HG02852 (cell line): Measurements from ENCODE around the gene ADAMTS13.

ENCODE experiments used
- ATAC-seq: cut with Tn5 transposase; IDR thresholded peaks from one replicate; pipeline ENCODE4 v1.9.1; 2021; ENCODE audit warnings: mild to moderate bottlenecking, moderate library complexity; ENCODE audit not compliant: unreplicated experiment

Gene ADAMTS13

GRCh38 chr9:133488686-133489252, 66.6 kb downstream of the ADAMTS13 start:
- no peak for ATAC-seq

DNA sequence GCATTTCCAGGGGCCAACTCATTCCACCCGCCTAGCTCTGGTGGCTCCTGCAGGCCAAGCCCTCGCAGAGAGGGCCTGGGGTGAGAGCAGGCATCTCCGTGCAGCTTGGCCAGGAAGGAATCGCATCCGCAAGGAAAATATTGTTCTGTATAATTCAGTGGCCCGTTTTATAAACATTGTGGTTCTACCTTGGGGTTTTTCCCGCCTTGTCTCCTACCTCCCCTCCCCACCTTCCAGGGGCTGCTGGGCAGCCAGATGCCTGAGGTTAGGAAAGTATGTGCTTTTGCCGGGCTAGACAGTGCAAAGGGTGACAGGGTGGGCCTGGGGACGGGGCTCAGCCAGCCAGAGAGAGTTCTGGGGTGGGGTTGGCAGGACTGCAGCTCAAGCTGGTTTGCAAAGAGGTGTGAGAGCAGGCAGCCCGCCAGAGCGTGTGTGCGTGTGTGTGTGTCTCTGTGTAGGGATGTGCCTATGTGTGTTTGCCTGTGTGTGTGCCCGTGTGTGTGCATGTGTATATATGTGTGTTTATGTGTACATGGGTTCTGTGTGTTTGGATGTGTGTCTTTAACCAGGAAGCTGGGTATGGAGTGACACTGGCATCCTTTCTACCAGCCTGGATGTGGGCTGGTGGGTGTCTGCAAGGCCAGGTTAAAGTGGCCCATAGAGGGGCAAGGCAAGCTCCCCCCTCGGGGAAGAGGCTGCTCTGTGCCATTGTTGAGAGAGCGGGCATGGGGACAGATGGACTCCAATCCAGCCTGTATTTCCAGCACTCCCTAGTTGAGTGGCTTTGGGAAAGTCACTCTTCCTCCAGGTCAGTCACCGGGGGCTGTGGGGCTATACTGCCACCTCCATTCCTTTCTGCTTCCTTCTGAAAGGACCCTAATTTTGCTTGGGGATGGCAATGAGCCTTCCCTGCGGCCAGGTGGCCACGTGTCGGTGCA, 67.4 kb downstream of the ADAMTS13 start:
- no peak for ATAC-seq

GRCh38 chr9:133490201-133490681, 68.1 kb downstream of the ADAMTS13 start:
- ATAC-seq = no peak

- ATAC-seq = no peak
Observed at GRCh38 chr9:133490865-133491655, 68.9 kb downstream of the ADAMTS13 start.

DNA sequence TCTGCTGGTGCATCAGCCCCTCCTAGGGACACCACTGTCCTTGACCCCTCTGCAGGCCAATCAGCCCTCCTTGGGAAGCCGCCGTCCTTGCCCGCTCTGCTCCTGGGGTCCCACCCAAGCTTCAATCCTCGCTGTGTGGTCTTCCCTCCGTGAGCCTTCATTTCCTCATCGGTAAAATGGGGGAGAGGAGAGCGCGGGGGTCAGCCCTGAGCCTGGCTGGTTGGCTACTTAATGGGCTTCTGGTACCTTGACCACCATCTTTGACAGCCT, 69.4 kb downstream of the ADAMTS13 start:
- ATAC-seq = no peak

DNA sequence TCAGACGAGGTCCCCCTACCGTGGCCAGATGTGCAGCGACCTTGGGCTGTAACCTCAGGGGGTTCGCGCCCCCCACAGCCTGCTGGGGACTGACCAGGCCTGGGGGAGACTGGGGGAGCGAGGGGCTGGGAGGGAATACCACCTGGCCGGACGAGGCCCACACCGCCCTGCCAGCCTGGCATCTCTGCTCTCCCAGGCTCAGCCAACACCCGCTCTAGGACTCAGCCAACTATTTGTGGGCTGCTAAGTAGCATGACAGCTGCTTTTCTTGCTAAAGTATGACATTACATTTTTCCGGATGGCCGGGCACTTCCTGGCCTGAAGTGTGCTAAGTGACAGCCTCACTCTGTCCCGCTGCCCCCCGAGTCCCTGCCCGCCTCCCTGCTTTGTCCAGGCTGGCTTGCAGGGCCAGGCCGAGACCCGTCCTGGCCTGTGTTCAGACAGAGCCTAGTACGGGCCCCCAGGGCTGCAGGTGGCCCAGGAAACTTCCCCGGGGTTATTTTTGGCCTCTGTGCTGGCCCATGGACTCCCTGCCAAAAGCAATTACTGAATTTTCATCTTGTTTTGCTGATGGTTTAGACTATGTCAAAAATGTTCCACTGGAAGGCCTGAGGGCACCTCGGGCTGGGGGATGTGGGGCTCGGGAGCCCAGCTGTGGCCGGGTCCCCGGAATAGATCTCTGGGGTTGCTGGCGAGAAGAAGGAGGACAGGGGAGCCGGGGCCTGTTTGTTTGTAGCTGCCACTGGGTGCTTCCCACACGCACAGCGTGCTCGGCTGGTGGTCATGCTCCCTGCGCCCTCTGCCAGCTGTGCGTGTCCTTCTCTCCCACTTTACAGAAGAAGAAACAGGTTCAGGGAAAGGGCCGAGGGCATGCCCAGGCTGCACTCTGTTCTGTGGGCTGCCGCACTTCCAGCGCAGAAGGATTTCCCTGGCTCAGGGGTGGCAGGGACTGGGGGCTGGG, 70.2 kb downstream of the ADAMTS13 start:
- ATAC-seq = no peak

DNA sequence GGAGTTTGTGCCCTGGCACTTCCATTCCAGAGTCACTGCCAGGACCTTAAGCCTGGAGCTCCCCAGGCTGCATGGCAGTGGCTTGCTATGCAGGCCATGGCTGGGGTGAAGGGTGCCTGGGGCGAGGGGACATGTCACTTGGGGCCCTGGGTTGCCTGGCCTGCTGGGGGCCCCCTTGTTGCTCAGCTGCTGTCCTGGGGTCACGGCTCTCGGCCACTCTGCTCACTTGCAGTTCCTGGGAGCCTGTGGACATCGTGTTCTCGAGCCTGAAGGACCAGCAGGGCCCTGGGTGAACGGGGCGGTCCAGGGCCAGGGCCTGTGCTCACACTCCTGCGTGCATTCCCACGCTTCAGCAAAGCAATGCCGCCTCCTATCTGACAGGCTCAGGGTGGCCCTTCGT, 71.3 kb downstream of the ADAMTS13 start:
- ATAC-seq = no peak

DNA sequence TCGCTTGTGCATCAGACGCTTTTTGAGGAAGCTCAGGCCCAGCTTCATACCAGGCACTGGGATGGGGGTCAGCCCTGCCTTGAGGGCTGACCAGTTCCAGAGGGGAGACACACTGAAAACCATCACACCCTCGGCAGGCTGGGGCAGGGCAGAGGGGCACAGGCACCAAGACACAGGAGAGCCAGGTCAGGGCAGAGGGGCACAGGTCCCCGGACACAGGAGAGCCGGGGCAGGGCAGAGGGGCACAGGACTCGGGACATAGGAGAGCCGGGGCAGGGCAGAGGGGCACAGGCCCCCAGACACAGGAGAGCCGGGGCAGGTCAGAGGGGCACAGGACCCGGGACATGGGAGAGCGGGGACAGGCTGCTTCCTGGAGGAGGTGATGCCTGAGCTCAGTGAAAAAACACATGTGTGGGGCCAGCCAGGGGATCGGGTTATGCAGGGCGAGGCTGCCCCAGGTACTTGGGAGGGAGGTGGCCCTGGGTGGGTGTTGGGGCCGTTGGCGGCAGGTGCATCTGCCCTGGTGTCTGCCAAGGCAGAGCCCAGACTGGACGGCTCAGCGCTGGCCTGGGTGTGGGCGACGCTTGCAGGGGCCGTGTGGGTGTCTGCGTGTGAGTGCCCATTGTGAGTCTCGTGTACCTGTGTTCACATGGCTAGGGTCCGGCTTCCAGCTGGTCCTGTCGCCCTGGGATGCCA, 71.8 kb downstream of the ADAMTS13 start:
- ATAC-seq = no peak

DNA sequence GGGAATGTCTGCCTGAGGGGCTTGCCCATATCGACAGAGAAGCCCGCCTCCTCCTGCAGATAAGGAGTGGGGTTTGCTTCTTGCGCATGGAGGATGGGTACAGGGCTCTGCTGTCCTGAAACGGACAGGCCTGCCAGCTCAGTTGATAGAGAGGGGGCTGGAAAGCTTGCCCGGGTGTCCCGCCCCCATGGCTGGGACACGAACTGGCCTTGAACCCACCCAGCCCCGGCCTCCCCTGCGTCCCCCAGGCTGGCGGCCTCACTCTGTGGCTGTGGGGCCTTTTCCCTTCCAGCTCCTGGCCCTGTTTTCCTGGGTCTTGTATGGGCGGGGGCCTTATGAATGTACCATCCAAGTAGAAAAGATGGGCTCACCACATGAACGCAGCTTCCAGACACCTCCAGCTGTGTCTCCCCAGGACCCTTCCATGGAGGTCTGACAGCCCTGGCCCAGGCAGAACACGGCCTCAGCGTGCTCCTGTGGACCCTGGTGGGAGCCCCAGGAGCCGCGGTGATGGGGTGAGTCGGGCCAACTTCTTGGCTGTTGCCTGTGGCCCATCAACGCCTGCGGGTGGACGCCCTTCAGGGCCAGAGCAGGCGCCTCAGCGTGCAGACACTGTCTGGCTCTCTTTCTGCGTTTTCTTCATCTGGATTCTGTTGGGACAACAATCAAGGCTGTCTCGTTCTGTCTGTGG, 72.6 kb downstream of the ADAMTS13 start:
- ATAC-seq = no peak

- no peak for ATAC-seq
Observed at GRCh38 chr9:133495327-133496293, 73.4 kb downstream of the ADAMTS13 start.

DNA sequence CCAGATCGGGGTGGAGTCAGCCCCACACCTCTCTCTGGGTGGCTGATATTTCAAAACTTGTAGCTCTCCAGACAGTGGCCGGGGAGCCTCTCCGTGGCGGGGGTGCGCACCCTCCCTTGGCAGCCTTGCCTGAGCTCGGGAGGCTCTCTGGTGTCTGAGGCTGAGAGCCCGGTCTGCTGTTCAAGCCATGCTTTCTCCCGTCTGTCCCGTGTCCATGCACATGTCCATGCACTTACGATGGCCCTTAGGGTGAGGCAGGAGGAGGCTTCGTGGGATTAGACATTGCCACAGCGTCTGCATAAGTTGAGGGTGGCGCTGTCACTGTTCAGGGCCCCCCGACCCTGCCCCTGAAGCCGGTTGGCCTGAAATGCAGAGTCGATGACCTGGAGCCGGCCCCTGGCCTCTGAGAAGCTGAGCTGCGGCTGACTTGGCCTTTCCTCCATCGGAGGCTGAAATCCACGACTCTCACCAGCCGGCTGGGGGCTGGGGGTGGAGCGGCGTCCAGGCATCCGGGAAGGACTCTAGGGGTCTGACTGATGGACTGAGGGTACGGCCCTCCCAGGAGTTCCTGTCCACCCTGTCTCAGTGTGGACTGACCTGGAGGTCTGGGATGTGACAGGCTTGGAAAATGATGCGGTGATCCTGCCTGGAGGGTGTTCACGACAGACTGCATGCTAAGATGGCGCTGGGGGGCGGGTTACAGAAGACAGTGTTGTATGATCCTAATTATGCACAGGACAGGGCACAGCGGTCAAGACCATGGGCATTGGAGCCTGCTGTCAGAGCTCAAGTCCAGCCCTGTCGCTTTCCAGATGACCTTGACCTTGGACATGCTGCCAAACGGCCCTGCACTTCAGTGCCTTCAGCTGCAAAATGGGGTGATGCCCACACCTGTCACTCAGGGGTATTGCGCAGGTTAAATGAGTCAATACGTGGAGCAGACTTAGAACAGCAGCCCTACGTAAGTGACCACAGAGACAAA, 75.0 kb downstream of the ADAMTS13 start:
- no peak for ATAC-seq

GRCh38 chr9:133499132-133499891, 77.1 kb downstream of the ADAMTS13 start:
- ATAC-seq = no peak

- no peak for ATAC-seq
Observed at GRCh38 chr9:133499892-133500270, 77.7 kb downstream of the ADAMTS13 start.

DNA sequence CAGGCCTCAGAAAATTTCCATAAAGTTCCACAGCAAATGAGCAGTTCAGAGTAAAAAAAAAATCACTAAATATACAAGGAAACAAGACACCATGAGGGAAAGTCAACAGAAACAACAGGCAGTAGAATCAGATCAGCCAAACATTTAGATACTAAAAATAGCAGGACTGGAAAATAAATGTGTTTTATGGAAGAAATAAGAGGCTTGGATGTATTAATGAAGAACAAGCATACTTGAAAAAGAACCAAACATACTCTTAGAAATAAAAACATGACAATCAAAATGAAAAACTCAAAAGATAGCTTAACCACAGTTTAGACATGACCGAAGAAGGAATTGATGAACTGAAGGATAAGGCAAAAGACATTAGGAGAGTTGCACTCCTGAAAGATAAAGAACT, 79.9 kb downstream of the ADAMTS13 start:
- ATAC-seq = no peak

DNA sequence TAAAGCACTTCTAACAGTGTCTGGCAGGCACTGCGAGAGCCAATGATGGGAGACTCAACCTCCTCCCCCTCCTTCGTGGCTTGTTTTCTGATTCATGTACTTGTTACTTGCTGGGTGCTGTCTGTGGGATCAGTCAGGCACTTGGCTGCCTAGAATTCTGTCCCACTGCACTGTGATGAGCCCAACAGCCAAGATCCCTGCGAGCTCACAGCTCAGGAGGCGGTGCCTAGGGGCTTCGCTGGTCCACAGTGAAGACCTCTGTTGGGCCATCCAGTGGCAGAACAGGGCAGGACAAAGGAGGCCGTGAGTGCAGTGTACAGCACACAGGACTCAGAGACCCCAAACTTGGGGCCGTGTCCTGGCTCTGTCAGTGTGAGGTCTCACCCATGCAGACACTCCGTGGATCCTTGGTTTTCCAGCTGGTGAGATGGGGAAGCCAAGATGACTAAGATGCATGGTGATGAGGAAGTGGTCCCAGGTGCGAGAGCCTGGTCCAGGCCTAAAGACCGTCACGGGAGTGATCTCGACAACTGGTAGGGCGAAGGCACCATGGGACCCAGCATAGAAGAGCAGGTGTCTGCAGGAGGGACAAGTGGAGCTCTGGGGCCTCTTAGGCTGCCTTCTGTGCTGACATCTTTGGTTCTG, 83.1 kb downstream of the ADAMTS13 start:
- ATAC-seq = no peak
